WTC11 (cell line): Measurements from ENCODE around the gene GPNMB. TPM values are rescaled to one million over a fixed set of nuclear protein-coding genes. Genes with fewer than 3 reads are reported as not detected.

Source experiments
- ATAC-seq: fragments of 200-7000 bp; cut with Tn5 transposase; 2 replicates; pipeline ENCODE4 v1.10.0; 2021; ENCODE audit warnings: mild to moderate bottlenecking, moderate library complexity
- CTCF ChIA-PET: fragments of 300-600 bp; sonication (Branson Sonifier 250); formaldehyde crosslinking; loops from one replicate; lab custom pipeline; 2021; ENCODE audit warnings: antibody characterized with exemption; lab: Charles Lee
- POLR2A ChIA-PET: fragments of 350-600 bp; sonication (Branson Sonifier 250); formaldehyde crosslinking; loops from one replicate; lab custom pipeline; 2021; ENCODE audit warnings: antibody characterized with exemption; lab: Charles Lee
- DNase-seq: peaks from one replicate; pipeline ENCODE4 v3.0.0; 2021; ENCODE audit warnings: low spot score
- H3K27ac Mint-ChIP-seq: 2 replicates; pipeline ENCODE4 v1.8.0; 2021; ENCODE audit warnings: mixed read lengths
- H3K27me3 Mint-ChIP-seq: 2 replicates; pipeline ENCODE4 v1.8.0; 2021; ENCODE audit warnings: low read depth, mild to moderate bottlenecking, moderate library complexity, mixed read lengths
- H3K36me3 Mint-ChIP-seq: 2 replicates; pipeline ENCODE4 v1.8.0; 2021; ENCODE audit warnings: mixed read lengths
- H3K4me1 Mint-ChIP-seq: 2 replicates; pipeline ENCODE4 v1.8.0; 2022; ENCODE audit warnings: mixed read lengths
- H3K4me3 Mint-ChIP-seq: 2 replicates; pipeline ENCODE4 v1.8.0; 2021; ENCODE audit warnings: mild to moderate bottlenecking, moderate library complexity, mixed read lengths
- H3K9me3 Mint-ChIP-seq: 2 replicates; pipeline ENCODE4 v1.8.0; 2021; ENCODE audit warnings: mixed read lengths
- CREM ChIP-seq: sonication (generic); formaldehyde crosslinking; IDR thresholded peaks from 2 replicates; pipeline ENCODE4 v1.8.1; 2022; ENCODE audit warnings: mild to moderate bottlenecking, missing genetic modification reagents, moderate library complexity
- GABPB1 ChIP-seq: sonication (generic); formaldehyde crosslinking; IDR thresholded peaks from 2 replicates; pipeline ENCODE4 v1.8.1; 2023; ENCODE audit warnings: mild to moderate bottlenecking, missing genetic modification reagents
- HMGA2 ChIP-seq: fragments of 250-450 bp; sonication (Bioruptor Pico); IDR thresholded peaks from 2 replicates; pipeline ENCODE4 v1.4.0; 2021; ENCODE audit warnings: mild to moderate bottlenecking, moderate library complexity
- JAZF1 ChIP-seq: fragments of 250-450 bp; sonication (Bioruptor Pico); IDR thresholded peaks from 2 replicates; pipeline ENCODE4 v1.9.0; 2021; ENCODE audit warnings: moderate library complexity, mild to moderate bottlenecking, inconsistent platforms
- NFE2L1 ChIP-seq: sonication (generic); formaldehyde crosslinking; IDR thresholded peaks from 2 replicates; pipeline ENCODE4 v1.8.1; 2023; ENCODE audit warnings: missing genetic modification reagents
- RELA ChIP-seq: sonication (generic); formaldehyde crosslinking; IDR thresholded peaks from 2 replicates; pipeline ENCODE4 v1.8.1; 2022; ENCODE audit warnings: missing genetic modification reagents, mild to moderate bottlenecking, borderline replicate concordance
- TEAD1 ChIP-seq: sonication (generic); formaldehyde crosslinking; IDR thresholded peaks from 2 replicates; pipeline ENCODE4 v1.8.0; 2022; ENCODE audit warnings: mild to moderate bottlenecking, missing genetic modification reagents
- ZNF121 ChIP-seq: sonication (generic); formaldehyde crosslinking; IDR thresholded peaks from 2 replicates; pipeline ENCODE4 v1.8.0; 2023; ENCODE audit warnings: missing genetic modification reagents
- ZNF219 ChIP-seq: sonication (generic); formaldehyde crosslinking; IDR thresholded peaks from 2 replicates; pipeline ENCODE4 v1.8.0; 2023; ENCODE audit warnings: missing genetic modification reagents, mild to moderate bottlenecking, borderline replicate concordance
- ZNF263 ChIP-seq: sonication (generic); formaldehyde crosslinking; IDR thresholded peaks from 2 replicates; pipeline ENCODE4 v1.8.1; 2022; ENCODE audit warnings: low read depth, mild to moderate bottlenecking, moderate library complexity, missing genetic modification reagents
- total RNA-seq: library from RNA; stranded (reverse); gene quantifications from 3 replicates; pipeline ENCODE4 v1.2.3, GENCODE V29; 2021
- TF ChIP-seq, protein P1 (sequence below): sonication (generic); formaldehyde crosslinking; IDR thresholded peaks from 2 replicates; pipeline ENCODE4 v1.8.0; 2022; ENCODE audit warnings: missing genetic modification reagents
- TF ChIP-seq, protein P2 (sequence below): sonication (generic); formaldehyde crosslinking; IDR thresholded peaks from 2 replicates; pipeline ENCODE4 v1.8.1; 2022; ENCODE audit warnings: mild to moderate bottlenecking, missing genetic modification reagents, moderate library complexity, borderline replicate concordance
- TF ChIP-seq, protein P3 (sequence below): sonication (generic); formaldehyde crosslinking; IDR thresholded peaks from 2 replicates; pipeline ENCODE4 v1.8.1; 2022; ENCODE audit warnings: mild to moderate bottlenecking, moderate library complexity, missing genetic modification reagents
- TF ChIP-seq, protein P4 (sequence below): sonication (generic); formaldehyde crosslinking; IDR thresholded peaks from 2 replicates; pipeline ENCODE4 v1.8.1; 2023; ENCODE audit warnings: mild to moderate bottlenecking, missing genetic modification reagents, borderline replicate concordance
- TF ChIP-seq, protein P5 (sequence below): sonication (generic); formaldehyde crosslinking; IDR thresholded peaks from 2 replicates; pipeline ENCODE4 v1.8.1; 2022; ENCODE audit warnings: missing genetic modification reagents, borderline replicate concordance
- TF ChIP-seq, protein P6 (sequence below): fragments of 200-600 bp; IDR thresholded peaks from 2 replicates; pipeline ENCODE4 v1.8.0; 2022; ENCODE audit warnings: antibody characterized with exemption
- TF ChIP-seq, protein P7 (sequence below): sonication (generic); formaldehyde crosslinking; IDR thresholded peaks from 2 replicates; pipeline ENCODE4 v1.8.1; 2023; ENCODE audit warnings: mild to moderate bottlenecking, moderate library complexity, missing genetic modification reagents

The GPNMB gene
- total RNA-seq, 1 experiment from 2014 or later: 1.1 TPM

DNA sequence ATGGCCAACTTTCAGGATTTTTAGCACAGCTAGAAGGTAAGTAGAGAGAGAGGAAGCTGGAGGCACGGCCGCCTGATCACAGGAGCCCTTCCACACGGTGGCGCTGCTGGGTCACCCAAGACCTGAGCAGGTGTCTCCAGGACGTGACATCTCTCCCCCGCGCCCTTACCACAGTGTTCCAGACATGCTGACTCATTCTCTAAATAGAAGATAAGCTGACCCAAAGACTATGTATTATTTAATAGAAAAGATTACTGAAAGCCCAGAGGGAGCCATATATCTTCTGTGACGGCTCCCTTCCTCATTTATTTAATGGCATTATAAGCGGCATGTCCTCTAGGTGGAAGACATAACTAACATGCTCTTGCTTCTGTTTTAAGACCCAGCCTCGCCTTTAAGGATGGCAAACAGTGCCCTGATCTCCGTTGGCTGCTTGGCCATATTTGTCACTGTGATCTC, 26.6 kb downstream of the GPNMB start:
- H3K4me3 Mint-ChIP-seq: peak overlapping the region; percentile 56
- H3K4me1 Mint-ChIP-seq: peaks cover 4% of the 10 kb centered on the region
- POLR2A ChIA-PET: interaction anchor here (0.6 kb wide), 1 partner anchor 217 kb away, joined by 3 read pairs; no protein-coding TSS in a partner anchor

DNA sequence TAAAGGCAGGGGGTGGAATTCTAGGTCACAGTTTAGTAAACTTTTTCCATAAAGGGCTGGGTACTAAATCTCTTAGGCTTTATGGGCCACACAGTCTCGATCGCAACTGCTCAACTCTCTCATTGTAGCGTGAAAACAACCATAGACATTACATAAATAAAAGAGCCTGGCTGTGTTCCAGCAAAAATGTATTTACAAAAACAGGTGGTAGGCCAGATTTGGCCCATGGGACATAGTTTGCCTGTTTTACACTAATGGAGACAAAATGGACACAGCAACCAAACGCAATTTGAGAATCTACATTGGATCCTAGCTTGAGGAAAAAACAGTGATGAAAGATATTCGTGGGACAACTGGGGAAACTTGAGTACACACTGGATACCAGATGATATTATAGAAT, 29.3 kb downstream of the GPNMB start:
- CTCF ChIA-PET: interaction anchor here (0.5 to 1.4 kb wide), 7 partner anchors 10 to 214 kb away, joined by 3 to 4 read pairs (median 3); partner anchors contain the start of gene GPNMB
- TF ChIP-seq, protein P1, sequence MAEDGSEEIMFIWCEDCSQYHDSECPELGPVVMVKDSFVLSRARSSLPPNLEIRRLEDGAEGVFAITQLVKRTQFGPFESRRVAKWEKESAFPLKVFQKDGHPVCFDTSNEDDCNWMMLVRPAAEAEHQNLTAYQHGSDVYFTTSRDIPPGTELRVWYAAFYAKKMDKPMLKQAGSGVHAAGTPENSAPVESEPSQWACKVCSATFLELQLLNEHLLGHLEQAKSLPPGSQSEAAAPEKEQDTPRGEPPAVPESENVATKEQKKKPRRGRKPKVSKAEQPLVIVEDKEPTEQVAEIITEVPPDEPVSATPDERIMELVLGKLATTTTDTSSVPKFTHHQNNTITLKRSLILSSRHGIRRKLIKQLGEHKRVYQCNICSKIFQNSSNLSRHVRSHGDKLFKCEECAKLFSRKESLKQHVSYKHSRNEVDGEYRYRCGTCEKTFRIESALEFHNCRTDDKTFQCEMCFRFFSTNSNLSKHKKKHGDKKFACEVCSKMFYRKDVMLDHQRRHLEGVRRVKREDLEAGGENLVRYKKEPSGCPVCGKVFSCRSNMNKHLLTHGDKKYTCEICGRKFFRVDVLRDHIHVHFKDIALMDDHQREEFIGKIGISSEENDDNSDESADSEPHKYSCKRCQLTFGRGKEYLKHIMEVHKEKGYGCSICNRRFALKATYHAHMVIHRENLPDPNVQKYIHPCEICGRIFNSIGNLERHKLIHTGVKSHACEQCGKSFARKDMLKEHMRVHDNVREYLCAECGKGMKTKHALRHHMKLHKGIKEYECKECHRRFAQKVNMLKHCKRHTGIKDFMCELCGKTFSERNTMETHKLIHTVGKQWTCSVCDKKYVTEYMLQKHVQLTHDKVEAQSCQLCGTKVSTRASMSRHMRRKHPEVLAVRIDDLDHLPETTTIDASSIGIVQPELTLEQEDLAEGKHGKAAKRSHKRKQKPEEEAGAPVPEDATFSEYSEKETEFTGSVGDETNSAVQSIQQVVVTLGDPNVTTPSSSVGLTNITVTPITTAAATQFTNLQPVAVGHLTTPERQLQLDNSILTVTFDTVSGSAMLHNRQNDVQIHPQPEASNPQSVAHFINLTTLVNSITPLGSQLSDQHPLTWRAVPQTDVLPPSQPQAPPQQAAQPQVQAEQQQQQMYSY (CRISPR knock-in tag): no peak
- TF ChIP-seq RELA (CRISPR knock-in tag): no peak
- TF ChIP-seq, protein P2, sequence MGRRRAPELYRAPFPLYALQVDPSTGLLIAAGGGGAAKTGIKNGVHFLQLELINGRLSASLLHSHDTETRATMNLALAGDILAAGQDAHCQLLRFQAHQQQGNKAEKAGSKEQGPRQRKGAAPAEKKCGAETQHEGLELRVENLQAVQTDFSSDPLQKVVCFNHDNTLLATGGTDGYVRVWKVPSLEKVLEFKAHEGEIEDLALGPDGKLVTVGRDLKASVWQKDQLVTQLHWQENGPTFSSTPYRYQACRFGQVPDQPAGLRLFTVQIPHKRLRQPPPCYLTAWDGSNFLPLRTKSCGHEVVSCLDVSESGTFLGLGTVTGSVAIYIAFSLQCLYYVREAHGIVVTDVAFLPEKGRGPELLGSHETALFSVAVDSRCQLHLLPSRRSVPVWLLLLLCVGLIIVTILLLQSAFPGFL (CRISPR knock-in tag): no peak
- TF ChIP-seq, protein P3, sequence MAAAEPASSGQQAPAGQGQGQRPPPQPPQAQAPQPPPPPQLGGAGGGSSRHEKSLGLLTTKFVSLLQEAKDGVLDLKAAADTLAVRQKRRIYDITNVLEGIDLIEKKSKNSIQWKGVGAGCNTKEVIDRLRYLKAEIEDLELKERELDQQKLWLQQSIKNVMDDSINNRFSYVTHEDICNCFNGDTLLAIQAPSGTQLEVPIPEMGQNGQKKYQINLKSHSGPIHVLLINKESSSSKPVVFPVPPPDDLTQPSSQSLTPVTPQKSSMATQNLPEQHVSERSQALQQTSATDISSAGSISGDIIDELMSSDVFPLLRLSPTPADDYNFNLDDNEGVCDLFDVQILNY (CRISPR knock-in tag): no peak
- TF ChIP-seq HMGA2 (CRISPR knock-in tag): no peak
- TF ChIP-seq, protein P4, sequence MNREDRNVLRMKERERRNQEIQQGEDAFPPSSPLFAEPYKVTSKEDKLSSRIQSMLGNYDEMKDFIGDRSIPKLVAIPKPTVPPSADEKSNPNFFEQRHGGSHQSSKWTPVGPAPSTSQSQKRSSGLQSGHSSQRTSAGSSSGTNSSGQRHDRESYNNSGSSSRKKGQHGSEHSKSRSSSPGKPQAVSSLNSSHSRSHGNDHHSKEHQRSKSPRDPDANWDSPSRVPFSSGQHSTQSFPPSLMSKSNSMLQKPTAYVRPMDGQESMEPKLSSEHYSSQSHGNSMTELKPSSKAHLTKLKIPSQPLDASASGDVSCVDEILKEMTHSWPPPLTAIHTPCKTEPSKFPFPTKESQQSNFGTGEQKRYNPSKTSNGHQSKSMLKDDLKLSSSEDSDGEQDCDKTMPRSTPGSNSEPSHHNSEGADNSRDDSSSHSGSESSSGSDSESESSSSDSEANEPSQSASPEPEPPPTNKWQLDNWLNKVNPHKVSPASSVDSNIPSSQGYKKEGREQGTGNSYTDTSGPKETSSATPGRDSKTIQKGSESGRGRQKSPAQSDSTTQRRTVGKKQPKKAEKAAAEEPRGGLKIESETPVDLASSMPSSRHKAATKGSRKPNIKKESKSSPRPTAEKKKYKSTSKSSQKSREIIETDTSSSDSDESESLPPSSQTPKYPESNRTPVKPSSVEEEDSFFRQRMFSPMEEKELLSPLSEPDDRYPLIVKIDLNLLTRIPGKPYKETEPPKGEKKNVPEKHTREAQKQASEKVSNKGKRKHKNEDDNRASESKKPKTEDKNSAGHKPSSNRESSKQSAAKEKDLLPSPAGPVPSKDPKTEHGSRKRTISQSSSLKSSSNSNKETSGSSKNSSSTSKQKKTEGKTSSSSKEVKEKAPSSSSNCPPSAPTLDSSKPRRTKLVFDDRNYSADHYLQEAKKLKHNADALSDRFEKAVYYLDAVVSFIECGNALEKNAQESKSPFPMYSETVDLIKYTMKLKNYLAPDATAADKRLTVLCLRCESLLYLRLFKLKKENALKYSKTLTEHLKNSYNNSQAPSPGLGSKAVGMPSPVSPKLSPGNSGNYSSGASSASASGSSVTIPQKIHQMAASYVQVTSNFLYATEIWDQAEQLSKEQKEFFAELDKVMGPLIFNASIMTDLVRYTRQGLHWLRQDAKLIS (CRISPR knock-in tag): no peak
- no peak for TF ChIP-seq JAZF1
- TF ChIP-seq ZNF219 (CRISPR knock-in tag): no peak
- TF ChIP-seq ZNF263: no peak
- TF ChIP-seq ZNF121 (CRISPR knock-in tag): no peak
- TF ChIP-seq, all 79 proteins: peak for 0
- DNase-seq (no peak), ATAC-seq (no peak)
- no peaks in the 10 kb centered on the region for H3K36me3 Mint-ChIP-seq
- no peak overlapping the region for H3K4me3 Mint-ChIP-seq
- no peaks in the 10 kb centered on the region for H3K9me3 Mint-ChIP-seq
- POLR2A ChIA-PET: no interaction called here
- H3K4me1 Mint-ChIP-seq: peaks cover 4% of the 10 kb centered on the region
- no peak overlapping the region for H3K27ac Mint-ChIP-seq
- no peaks in the 10 kb centered on the region for H3K27me3 Mint-ChIP-seq

More for the DNA sequence above, 26.6 kb downstream of the GPNMB start:
- Mint-ChIP-seq H3K9me3 (no peaks in the 10 kb centered on the region), H3K36me3 (no peaks in the 10 kb centered on the region), H3K27me3 (no peaks in the 10 kb centered on the region)
- CTCF ChIA-PET: interaction anchor here (0.6 to 2.2 kb wide), 62 partner anchors 9 to 1940 kb away, joined by 3 to 22 read pairs (median 4); partner anchors contain the start of genes GPNMB and MALSU1
- TF ChIP-seq, protein P5, sequence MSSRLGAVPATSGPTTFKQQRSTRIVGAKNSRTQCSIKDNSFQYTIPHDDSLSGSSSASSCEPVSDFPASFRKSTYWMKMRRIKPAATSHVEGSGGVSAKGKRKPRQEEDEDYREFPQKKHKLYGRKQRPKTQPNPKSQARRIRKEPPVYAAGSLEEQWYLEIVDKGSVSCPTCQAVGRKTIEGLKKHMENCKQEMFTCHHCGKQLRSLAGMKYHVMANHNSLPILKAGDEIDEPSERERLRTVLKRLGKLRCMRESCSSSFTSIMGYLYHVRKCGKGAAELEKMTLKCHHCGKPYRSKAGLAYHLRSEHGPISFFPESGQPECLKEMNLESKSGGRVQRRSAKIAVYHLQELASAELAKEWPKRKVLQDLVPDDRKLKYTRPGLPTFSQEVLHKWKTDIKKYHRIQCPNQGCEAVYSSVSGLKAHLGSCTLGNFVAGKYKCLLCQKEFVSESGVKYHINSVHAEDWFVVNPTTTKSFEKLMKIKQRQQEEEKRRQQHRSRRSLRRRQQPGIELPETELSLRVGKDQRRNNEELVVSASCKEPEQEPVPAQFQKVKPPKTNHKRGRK (CRISPR knock-in tag): no peak
- 0 out of 2 replicates have a peak, but pooled peaks have one; percentile 28 for TF ChIP-seq CREM (CRISPR knock-in tag)
- peak; percentile 30; the same call in 1 of the 2 replicates for TF ChIP-seq GABPB1 (CRISPR knock-in tag)
- TF ChIP-seq TEAD1: no peak
- TF ChIP-seq, protein P6, sequence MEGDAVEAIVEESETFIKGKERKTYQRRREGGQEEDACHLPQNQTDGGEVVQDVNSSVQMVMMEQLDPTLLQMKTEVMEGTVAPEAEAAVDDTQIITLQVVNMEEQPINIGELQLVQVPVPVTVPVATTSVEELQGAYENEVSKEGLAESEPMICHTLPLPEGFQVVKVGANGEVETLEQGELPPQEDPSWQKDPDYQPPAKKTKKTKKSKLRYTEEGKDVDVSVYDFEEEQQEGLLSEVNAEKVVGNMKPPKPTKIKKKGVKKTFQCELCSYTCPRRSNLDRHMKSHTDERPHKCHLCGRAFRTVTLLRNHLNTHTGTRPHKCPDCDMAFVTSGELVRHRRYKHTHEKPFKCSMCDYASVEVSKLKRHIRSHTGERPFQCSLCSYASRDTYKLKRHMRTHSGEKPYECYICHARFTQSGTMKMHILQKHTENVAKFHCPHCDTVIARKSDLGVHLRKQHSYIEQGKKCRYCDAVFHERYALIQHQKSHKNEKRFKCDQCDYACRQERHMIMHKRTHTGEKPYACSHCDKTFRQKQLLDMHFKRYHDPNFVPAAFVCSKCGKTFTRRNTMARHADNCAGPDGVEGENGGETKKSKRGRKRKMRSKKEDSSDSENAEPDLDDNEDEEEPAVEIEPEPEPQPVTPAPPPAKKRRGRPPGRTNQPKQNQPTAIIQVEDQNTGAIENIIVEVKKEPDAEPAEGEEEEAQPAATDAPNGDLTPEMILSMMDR: peak; percentile 87
- TF ChIP-seq, protein P7, sequence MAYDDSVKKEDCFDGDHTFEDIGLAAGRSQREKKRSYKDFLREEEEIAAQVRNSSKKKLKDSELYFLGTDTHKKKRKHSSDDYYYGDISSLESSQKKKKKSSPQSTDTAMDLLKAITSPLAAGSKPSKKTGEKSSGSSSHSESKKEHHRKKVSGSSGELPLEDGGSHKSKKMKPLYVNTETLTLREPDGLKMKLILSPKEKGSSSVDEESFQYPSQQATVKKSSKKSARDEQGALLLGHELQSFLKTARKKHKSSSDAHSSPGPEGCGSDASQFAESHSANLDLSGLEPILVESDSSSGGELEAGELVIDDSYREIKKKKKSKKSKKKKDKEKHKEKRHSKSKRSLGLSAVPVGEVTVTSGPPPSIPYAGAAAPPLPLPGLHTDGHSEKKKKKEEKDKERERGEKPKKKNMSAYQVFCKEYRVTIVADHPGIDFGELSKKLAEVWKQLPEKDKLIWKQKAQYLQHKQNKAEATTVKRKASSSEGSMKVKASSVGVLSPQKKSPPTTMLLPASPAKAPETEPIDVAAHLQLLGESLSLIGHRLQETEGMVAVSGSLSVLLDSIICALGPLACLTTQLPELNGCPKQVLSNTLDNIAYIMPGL (CRISPR knock-in tag): 0 out of 2 replicates have a peak, but pooled peaks have one; percentile 38
- peak; percentile 94 for TF ChIP-seq NFE2L1 (CRISPR knock-in tag)
- TF ChIP-seq, all 79 proteins: peak for 5
- H3K27ac Mint-ChIP-seq: peak overlapping the region; percentile 76
- ATAC-seq: peak; percentile 94
- peak; percentile 95 for DNase-seq
